C4-2B (cell line): ENCODE results near the gene ATP6V0A4.

ENCODE experiments used
- CTCF ChIP-seq: fragments of 450-650 bp; conservative IDR thresholded peaks from 2 replicates; pipeline ENCODE4 v1.5.1; 2017; ENCODE audit warnings: mild to moderate bottlenecking
- ZFX ChIP-seq: fragments of 450-650 bp; IDR thresholded peaks from 2 replicates; pipeline ENCODE4 v1.6.1; 2017

- TF ChIP-seq CTCF (no peak), ZFX (no peak)
These were observed 27.2 kb upstream of the ATP6V0A4 start for GRCh38 chr7:138825049-138825721.
